Endodermal cell (in vitro differentiated cells): ENCODE measurements around the gene IQCM. TPM values are rescaled to one million over a fixed set of nuclear protein-coding genes. Genes with fewer than 3 reads are reported as not detected.

Experiments
- DNase-seq: peaks from one replicate; pipeline ENCODE4 v3.0.0-alpha.2; 2017
- H3K27ac ChIP-seq: 2 replicates; pipeline ENCODE4 v1.5.1; 2013; ENCODE audit warnings: mild to moderate bottlenecking, low read depth, low read length, moderate library complexity
- H3K27me3 ChIP-seq: 2 replicates; pipeline ENCODE4 v1.6.1; 2013; ENCODE audit warnings: mild to moderate bottlenecking, low read length, moderate library complexity; ENCODE audit not compliant: insufficient read depth, control insufficient read depth, poor library complexity, severe bottlenecking
- H3K36me3 ChIP-seq: 2 replicates; pipeline ENCODE4 v1.7.0; 2013; ENCODE audit warnings: mild to moderate bottlenecking, low read length, moderate library complexity; ENCODE audit not compliant: control insufficient read depth, insufficient read depth
- H3K4me1 ChIP-seq: one replicate; pipeline ENCODE4 v1.7.0; 2013; ENCODE audit warnings: low read length; ENCODE audit not compliant: control insufficient read depth, insufficient read depth
- H3K4me3 ChIP-seq: 2 replicates; pipeline ENCODE4 v1.5.1; 2013; ENCODE audit warnings: mild to moderate bottlenecking, low read length, moderate library complexity
- H3K9ac ChIP-seq: 2 replicates; pipeline ENCODE4 v1.6.1; 2013; ENCODE audit warnings: mild to moderate bottlenecking, low read length, moderate library complexity; ENCODE audit not compliant: poor library complexity, severe bottlenecking; ENCODE audit errors: extremely low read depth
- H3K9me3 ChIP-seq: 2 replicates; pipeline ENCODE4 v1.6.1; 2013; ENCODE audit warnings: mild to moderate bottlenecking, low read length, moderate library complexity; ENCODE audit not compliant: control insufficient read depth
- H3K27ac Mint-ChIP-seq: 2 replicates; pipeline ENCODE4 v1.8.0; 2020; ENCODE audit warnings: mixed read lengths
- H3K27me3 Mint-ChIP-seq: 2 replicates; pipeline ENCODE4 v1.8.0; 2021; ENCODE audit warnings: mild to moderate bottlenecking, mixed read lengths; ENCODE audit not compliant: insufficient read depth
- H3K36me3 Mint-ChIP-seq: 2 replicates; pipeline ENCODE4 v1.8.0; 2020; ENCODE audit warnings: low read depth, mixed read lengths
- H3K4me1 Mint-ChIP-seq: 2 replicates; pipeline ENCODE4 v1.8.0; 2020; ENCODE audit warnings: mixed read lengths
- H3K4me3 Mint-ChIP-seq: 2 replicates; pipeline ENCODE4 v1.8.0; 2020; ENCODE audit warnings: mild to moderate bottlenecking, moderate library complexity, mixed read lengths
- H3K9me3 Mint-ChIP-seq: 2 replicates; pipeline ENCODE4 v1.8.0; 2020; ENCODE audit warnings: mild to moderate bottlenecking, mixed read lengths
- CTCF ChIP-seq: fragments of 200-600 bp; sonication (generic); conservative IDR thresholded peaks from 2 replicates; pipeline ENCODE4 v1.5.0; 2021; ENCODE audit warnings: antibody characterized with exemption, mild to moderate bottlenecking
- WGBS, 2 experiments: methylation state at CpG; one replicate each; pipeline versions ENCODE4 v1.1.5 to v1.1.7; 2013; ENCODE audit warnings: missing lambda C conversion rate in 2 of 2, mixed read lengths in 1 of 2; ENCODE audit not compliant: insufficient coverage in 1 of 2, insufficient read length in 1 of 2; 5-methylcytosine and 5-hydroxymethylcytosine counted together
- total RNA-seq, 2 donors: library from RNA; stranded (reverse); fragmentation: NEBNext Ultra II Directional in 1 of 2; extraction: Animal tissue kit (Norgen Biotek cat#: 25700) in 1 of 2; gene quantifications; 2 replicates in 1 of 2; 3 replicates in 1 of 2; pipeline ENCODE4 v1.2.1, GENCODE V29; 2021

IQCM gene
- total RNA-seq, 2 donors from 2014 or later = not detected

- no peak overlapping the region for H3K27ac Mint-ChIP-seq
Measured at GRCh38 chr4:149701435-149702156, 114.0 kb downstream of the IQCM start.

GRCh38 chr4:149700272-149700671 lies 115.4 kb downstream of the IQCM start:
- no peaks in the 10 kb centered on the region for H3K27me3 Mint-ChIP-seq
- H3K36me3 ChIP-seq = no peaks in the 10 kb centered on the region
- peaks cover 5% of the 10 kb centered on the region for H3K4me1 ChIP-seq
- peaks cover 11% of the 10 kb centered on the region for H3K4me1 Mint-ChIP-seq
- no peak for TF ChIP-seq CTCF
- no peaks in the 10 kb centered on the region for H3K27me3 ChIP-seq
- no peaks in the 10 kb centered on the region for H3K9me3 Mint-ChIP-seq
- H3K9me3 ChIP-seq = no peaks in the 10 kb centered on the region
- H3K4me3 Mint-ChIP-seq = no peak overlapping the region
- H3K36me3 Mint-ChIP-seq = no peaks in the 10 kb centered on the region
- DNase-seq = no peak
- H3K9ac ChIP-seq = no peak overlapping the region
- 73 to 97% methylated on average over 3 of the region's 3 CpGs for WGBS, 2 experiments
- no peak overlapping the region for H3K4me3 ChIP-seq
- H3K27ac Mint-ChIP-seq = no peak overlapping the region
- no peak overlapping the region for H3K27ac ChIP-seq

More at GRCh38 chr4:149701435-149702156, 114.0 kb downstream of the IQCM start:
- Histone ChIP-seq H3K9me3 (no peaks in the 10 kb centered on the region), H3K27ac (no peak overlapping the region), H3K36me3 (no peaks in the 10 kb centered on the region), H3K9ac (no peak overlapping the region), H3K4me3 (no peak overlapping the region), H3K4me1 (peaks cover 5% of the 10 kb centered on the region), H3K27me3 (no peaks in the 10 kb centered on the region)
- Mint-ChIP-seq H3K4me1 (peaks cover 11% of the 10 kb centered on the region), H3K9me3 (no peaks in the 10 kb centered on the region), H3K36me3 (no peaks in the 10 kb centered on the region), H3K27me3 (no peaks in the 10 kb centered on the region), H3K4me3 (no peak overlapping the region)
- WGBS, 2 experiments = 86 to 100% methylated on average over 1 to 2 of the region's 2 CpGs
- no peak for DNase-seq
- no peak for TF ChIP-seq CTCF

GRCh38 chr4:149699642-149700041 lies 116.0 kb downstream of the IQCM start:
- no peaks in the 10 kb centered on the region for H3K9me3 ChIP-seq
- Mint-ChIP-seq H3K27ac (no peak overlapping the region), H3K4me3 (no peak overlapping the region), H3K9me3 (no peaks in the 10 kb centered on the region), H3K36me3 (no peaks in the 10 kb centered on the region), H3K4me1 (peaks cover 11% of the 10 kb centered on the region), H3K27me3 (no peaks in the 10 kb centered on the region)
- H3K4me1 ChIP-seq = peaks cover 5% of the 10 kb centered on the region
- H3K9ac ChIP-seq = no peak overlapping the region
- H3K27me3 ChIP-seq = no peaks in the 10 kb centered on the region
- no peak overlapping the region for H3K4me3 ChIP-seq
- H3K36me3 ChIP-seq = no peaks in the 10 kb centered on the region
- no peak overlapping the region for H3K27ac ChIP-seq
- 70% methylated on average over 2 of the region's 2 CpGs; no CpG with 5 or more reads in 1 of the 2 experiments for WGBS, 2 experiments
- no peak for TF ChIP-seq CTCF
- DNase-seq = no peak
